Activated effector memory CD4-positive, alpha-beta T cell treated with Interleukin-2 at 50 U/mL for 16 hours (primary cell): ENCODE results near the gene JAML.

Experiments
- DNase-seq: peaks from one replicate; pipeline ENCODE4 v3.0.0-alpha.2; 2020

The JAML gene

DNA sequence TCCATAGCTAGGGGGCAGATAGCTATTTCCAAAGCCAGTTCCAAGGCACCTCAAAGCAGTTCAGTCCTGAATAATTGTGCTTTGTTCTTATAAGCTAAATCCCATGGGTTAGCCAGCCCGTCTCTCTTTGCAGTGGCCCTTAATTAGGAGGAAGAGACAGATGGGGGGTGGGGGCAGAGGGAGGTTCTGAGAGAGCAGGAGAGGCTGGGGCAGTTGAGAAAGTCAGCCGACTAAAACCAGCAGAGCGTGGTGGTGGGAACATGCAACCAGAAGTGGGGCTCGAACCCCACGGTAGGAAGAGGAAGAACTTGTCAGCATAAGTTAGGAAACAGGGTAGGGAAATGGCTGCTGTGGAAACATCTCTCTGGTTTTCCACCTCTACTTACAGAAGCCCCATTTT is 61.3 kb downstream of the JAML start:
- DNase-seq = no peak

DNA sequence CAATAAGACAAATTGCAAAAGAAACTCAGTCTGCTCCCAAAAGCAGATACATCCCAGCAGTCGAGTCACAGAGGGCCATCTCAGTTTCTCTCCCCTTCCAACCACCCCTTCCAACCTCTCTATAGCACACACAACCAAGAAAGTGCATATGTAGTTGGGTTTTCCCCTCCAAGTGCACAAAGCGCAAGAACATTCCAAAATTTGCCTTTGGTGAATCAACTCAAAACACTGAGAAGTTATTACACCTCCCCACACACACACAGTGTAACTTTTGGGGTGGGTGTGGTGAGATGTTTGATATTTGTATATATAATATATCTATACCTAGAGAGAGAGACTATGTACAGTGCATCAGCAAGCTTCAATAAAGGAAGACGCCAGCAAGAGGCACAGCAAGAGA is 62.0 kb downstream of the JAML start:
- no peak for DNase-seq

GRCh38 chr11:118161786-118162185 is 63.0 kb downstream of the JAML start:
- DNase-seq = no peak

GRCh38 chr11:118157186-118157895 is 67.5 kb downstream of the JAML start:
- no peak for DNase-seq

- DNase-seq = no peak
These were observed 68.2 kb downstream of the JAML start for GRCh38 chr11:118156531-118157185.

DNA sequence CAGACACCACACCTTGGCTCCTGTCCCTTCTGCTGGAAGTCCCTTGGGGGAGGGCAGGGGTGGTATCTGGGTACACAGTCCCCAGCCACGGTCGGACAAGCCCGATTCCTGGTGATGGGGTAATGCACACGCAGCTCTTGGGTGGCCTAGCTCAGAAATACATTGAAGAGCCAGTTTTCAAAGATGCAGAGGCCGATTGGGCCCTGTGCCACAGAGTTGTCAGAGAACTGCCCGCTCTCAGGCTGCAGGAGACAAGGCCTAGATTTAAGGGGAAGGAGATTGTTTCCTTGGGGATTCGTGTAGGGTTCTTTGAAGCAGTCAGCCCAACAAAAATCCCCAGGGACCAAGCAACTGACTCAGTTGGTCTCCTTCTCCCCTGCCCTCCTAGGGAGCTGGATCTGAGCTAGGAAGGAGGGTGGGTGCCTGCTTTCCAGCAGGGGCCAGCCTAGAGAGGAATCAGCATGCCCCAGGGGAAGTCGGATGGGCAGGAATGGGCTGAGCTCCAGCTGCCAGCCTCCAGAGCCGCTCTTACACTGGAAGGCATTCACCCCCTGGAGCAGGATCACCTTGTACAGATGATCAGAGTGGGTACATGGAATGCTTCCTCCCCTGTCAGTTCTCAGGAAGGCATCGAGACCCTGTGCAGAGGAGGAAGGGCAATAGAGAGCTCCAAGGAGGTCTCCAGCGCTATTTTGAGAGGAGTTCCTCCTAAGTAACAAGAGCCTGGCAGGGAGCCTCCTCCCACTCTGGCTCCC is 68.9 kb downstream of the JAML start:
- no peak for DNase-seq

GRCh38 chr11:118154641-118155040 is 70.2 kb downstream of the JAML start:
- DNase-seq = no peak

DNA sequence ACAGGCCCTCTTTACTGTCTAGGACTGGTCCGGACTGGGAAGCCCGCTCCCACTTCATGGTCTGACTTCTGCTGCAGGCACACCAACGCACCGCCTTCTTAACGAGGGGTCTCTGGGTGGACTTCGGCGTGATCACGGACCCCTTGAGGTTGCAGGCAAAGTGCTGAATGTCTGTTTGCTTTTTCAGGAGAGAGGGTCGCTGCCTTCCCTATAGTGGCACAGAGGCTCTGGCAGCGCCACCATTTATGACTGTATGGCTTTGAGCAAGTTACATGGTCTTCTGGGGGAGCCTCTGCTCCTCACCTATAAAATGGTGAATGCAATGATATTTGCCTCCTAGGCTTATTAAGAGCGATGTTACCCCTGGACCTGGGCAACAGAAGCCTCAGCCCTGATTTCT is 70.8 kb downstream of the JAML start:
- DNase-seq = no peak

- DNase-seq = no peak
These were observed 71.3 kb downstream of the JAML start for GRCh38 chr11:118153516-118153915.

DNA sequence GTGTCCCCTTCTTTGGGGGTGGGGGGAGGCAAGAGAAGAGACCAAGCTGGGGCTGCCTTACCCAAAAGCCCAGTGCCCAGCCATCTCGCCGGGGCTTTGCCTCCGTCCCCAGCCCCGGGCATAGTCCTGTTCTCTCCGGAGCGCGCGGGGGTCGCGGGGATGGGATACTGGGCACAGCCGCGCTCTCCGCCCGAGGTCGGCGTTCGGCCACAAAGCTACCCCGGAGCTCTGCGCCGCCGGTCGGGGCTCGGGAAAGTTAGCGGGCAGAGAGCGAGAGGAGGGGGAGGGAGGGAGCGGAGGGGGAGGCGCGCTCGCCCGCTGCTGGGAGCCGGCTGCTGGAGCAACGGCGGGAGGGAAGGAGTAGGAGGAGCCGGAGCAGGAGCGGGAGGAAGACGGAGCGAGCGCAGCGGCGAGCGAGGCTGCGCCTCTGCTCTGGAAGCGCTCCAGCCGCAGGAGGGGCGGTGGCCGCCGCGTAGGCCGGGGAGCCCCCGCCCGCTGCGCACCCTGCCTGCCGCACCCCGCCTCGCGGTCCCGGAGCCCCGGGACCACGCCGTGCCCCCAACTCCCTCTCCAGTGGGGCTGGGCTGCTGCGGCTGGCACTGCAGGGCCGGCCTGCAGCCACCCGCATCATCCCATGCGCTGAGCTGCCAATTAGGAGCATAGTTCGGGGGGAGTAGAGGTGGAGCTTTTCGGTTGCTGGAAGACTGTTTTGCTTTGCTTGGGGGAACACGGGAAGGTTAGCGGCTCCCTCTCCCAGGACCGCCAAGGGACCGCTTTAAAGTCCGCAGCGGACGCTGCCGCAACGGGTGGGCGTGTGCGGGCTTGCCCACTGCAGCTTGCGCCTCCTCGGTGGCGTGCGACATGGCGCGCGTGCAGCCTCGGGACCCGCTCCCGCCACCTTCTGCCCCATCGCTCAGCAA is 72.0 kb downstream of the JAML start, which contains the start of gene SCN4B:
Gene SCN4B (minus strand): TSS at position 272 of the 920 bp plus-strand sequence. CDS start 150 bp downstream, at position 122.
- no peak for DNase-seq

DNA sequence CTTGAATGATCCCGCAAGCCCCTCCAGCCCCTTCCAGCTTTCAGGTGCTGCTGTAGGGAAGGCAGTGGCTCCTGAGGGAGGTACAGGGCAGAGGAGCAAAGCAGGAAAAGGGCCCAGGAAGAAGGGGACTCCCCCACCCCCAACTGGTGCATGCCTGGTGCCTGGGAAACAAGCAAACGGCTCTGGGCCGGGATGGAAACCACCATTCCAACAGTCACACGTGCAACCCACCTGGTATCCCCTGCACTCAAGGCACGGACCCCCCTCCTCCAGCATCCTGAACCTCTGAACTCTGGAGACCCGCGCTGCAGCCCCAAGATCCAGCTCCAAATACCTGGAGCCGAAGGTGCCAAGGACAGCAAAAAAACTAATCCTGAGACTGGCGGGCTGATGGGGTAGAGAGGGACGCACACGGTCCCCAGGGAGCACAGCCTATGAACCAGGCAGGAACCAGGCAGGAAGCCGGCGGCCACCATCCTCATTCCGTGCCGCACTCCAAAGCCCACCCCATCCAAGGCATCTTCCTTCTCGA is 72.7 kb downstream of the JAML start:
- DNase-seq = no peak

- no peak for DNase-seq
These were observed 73.4 kb downstream of the JAML start for GRCh38 chr11:118151431-118151830.

- no peak for DNase-seq
These were observed 75.3 kb downstream of the JAML start for GRCh38 chr11:118149493-118149892.

DNA sequence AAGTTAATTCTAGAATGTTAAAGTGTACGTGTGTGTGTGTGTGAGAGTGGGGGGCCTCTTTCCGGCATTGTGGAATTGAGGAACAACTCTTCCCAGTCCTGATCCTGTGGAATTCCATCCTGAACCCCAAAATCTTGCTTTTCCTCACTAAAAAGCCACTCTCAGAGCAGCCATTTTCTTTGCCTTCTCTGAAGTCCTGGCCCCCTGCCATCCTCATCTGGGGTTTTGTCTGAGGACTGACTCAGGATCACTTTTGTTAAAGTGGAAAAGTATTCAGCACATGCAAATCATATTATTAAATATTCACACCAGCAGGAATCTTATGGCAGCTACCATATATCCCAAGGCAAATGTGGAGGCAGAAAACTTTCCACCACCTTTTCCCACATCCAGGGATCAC is 76.0 kb downstream of the JAML start:
- no peak for DNase-seq

GRCh38 chr11:118148240-118148639 is 76.6 kb downstream of the JAML start:
- no peak for DNase-seq

DNA sequence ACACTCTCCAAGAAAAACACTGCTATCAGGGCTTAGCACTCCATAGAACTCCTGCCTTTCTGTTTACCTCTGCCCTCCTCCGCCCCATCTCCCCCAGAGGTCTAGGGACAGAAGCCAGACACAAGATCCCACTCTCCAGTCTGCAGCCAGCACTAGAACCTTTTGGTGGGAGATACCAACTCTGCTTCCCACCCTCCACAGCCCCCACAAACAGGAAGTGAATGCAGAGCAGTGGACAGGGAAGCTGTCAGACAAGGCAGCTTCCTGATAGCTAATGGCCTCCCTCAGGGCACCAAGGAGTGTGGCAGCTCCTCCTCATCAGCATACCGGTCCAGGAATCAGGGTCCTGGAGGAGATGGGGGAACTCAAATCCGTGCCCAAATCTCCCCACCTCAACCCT is 77.3 kb downstream of the JAML start:
- DNase-seq = no peak

DNA sequence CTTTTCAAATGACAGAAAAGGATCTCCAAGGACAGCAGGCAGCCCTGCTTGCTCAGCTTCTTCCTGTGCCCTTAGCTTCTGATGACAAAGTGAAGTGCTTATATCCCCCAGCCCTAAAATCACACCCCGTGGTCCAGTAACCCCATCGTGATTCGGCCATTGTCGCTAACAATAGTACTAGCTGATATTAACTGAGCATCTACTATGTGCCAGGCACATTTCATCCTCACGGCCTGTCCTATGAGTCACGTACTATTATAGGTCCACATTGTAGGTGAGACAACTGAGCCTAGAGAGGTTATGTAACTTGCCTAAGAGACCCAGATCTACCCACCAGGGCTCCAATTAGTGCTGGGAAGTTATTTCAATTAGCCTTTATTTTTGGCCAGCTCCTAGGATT is 78.3 kb downstream of the JAML start:
- no peak for DNase-seq

DNA sequence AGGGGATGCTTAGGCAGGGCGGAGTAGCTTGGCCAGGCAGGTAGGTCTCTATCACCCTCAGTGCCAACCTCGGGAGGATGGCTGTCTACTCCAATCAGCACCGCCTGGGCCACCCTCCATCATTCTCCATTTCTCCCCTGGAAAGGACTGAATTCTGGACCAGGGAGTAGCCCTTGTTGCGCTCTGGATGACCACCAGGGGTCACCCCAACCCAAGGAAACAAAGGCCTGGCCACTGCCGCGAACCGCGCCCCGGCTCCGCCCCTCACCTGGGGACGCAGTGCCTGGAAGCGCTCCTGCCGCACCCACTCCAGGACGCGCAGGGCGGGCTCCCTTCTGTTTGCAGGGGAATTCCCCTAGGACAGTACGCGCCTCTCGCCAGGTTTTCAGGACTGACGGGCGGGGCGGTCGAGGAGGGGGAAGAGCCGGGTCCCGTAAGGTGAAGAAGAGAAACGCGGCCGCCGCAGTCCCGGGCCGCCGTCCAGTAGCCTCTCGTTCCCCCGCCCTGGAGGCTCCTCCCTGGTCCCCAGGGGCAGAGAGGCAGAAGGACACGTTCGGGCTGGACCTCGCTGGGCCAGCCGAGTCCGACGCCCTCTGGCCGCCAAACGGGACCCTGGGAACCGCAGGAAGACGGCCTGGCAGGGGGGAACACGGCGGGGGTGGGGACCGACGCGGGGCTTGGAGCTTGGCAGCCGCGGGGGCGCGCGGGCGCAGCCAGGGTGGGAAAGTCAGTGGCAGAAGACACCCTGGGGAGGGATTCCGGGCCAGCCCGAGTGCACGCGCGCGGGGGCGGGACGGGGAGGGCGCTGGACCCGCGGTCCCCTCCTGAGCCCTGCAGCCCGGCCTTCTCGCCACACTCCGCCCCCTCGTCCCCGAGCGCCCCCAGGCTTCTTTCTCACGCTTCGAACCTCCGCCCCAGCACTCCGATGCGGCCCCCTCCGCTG is 79.3 kb downstream of the JAML start:
- DNase-seq = peak; percentile 79

DNA sequence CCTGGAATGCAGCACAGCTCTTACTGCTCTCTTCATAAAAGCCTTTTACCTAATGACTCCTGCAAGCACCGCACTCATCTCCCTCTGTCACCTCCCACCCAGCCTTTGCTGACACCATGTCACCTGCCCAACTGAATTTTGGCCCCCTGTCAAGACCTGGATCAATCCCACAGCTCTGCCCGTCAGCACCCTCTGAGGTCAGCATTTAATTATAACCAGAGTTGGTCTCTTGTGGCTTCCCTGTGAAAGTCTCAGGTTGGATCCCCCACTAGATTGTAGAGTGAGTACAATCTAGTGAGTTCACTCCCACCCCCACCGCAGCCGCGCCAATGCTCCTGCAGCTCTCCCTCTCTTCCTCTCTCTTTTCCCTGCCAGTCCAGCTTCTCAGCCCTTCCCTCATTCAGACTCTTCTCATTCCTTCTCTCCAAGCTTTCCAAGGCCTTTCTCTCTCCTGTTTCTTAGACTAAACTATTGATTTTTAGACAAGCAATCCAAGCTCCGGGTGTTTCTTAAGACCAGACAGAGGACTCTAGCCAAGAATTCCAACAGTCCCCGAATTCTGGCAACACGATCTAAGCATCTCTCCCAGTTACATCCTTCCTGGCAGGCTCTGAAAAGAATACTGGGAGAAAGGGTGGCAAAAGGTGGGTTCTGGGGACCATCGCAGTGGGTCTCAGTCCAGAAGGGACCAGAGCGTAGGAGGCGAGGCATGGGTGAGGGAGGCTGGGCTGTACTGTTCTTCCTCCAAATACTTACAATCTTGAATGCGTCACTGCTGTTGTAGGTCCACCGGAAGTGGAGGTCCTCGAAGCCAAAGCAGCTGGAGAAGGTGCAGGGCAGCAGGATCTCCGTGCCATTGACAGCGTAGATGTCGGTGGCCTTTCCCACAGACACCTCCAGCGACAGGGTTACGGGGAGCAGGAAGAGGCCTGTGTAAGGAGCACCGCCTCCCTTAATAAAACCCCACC is 80.2 kb downstream of the JAML start:
- no peak for DNase-seq
